GM19240 (cell line): ENCODE data around the gene KNDC1.
"Not testable (repeated sequence)": the region's sequence is repeated elsewhere in the genome, so short reads cannot be mapped to it uniquely, and the experiment has no call there.

Experiments
- DNase-seq: peaks from one replicate; pipeline ENCODE4 v3.0.0; 2011; ENCODE audit warnings: low spot score; ENCODE audit not compliant: insufficient read length

KNDC1 gene

GRCh38 chr10:133162178-133162909 is 2.3 kb downstream of the KNDC1 start:
- DNase-seq = no peak

- no peak for DNase-seq
These were observed 3.2 kb downstream of the KNDC1 start for GRCh38 chr10:133162910-133163856.

GRCh38 chr10:133163889-133164815 is 4.1 kb downstream of the KNDC1 start:
- DNase-seq = no peak

- no peak for DNase-seq
These were observed 5.0 kb downstream of the KNDC1 start for GRCh38 chr10:133164816-133165555.

- DNase-seq = no peak
These were observed 5.8 kb downstream of the KNDC1 start for GRCh38 chr10:133165556-133166503.

GRCh38 chr10:133166504-133166827 is 6.4 kb downstream of the KNDC1 start:
- DNase-seq = no peak

GRCh38 chr10:133166828-133167692 is 7.0 kb downstream of the KNDC1 start:
- no peak for DNase-seq

GRCh38 chr10:133167693-133168616 is 7.9 kb downstream of the KNDC1 start:
- no peak for DNase-seq

- no peak for DNase-seq
These were observed 8.6 kb downstream of the KNDC1 start for GRCh38 chr10:133168617-133169031.

GRCh38 chr10:133169173-133169947 is 9.3 kb downstream of the KNDC1 start:
- DNase-seq = no peak

GRCh38 chr10:133170092-133170491 is 10.1 kb downstream of the KNDC1 start:
- DNase-seq = no peak

GRCh38 chr10:133173860-133174640 is 14.0 kb downstream of the KNDC1 start:
- no peak for DNase-seq

GRCh38 chr10:133174689-133175263 is 14.8 kb downstream of the KNDC1 start:
- DNase-seq = no peak

- DNase-seq = not testable (repeated sequence)
These were observed 15.6 kb downstream of the KNDC1 start for GRCh38 chr10:133175624-133176023.

GRCh38 chr10:133176546-133176945 is 16.5 kb downstream of the KNDC1 start:
- no peak for DNase-seq
